Loucy (cell line): ENCODE results near the gene TRERF1.
A peak's percentile ranks its signal among the peaks of the same experiment; 100 is the strongest.

Source experiments
- CTCF ChIP-seq: fragments of 200-600 bp; sonication (generic); conservative IDR thresholded peaks from 2 replicates; pipeline ENCODE4 v1.5.1; 2014; ENCODE audit warnings: mild to moderate bottlenecking, antibody characterized with exemption, low read length
- EZH2phosphoT487 ChIP-seq: fragments of 200-600 bp; IDR thresholded peaks from 2 replicates; pipeline ENCODE4 v1.6.1; 2018; ENCODE audit warnings: antibody characterized with exemption, mild to moderate bottlenecking, moderate library complexity, borderline replicate concordance

- TF ChIP-seq CTCF = no peak
- peak; percentile 74; the same call in 1 of the 2 replicates for TF ChIP-seq EZH2phosphoT487
Observed at GRCh38 chr6:42387336-42387735, 64.4 kb downstream of the TRERF1 start.
